Gastroesophageal sphincter (tissue), 3 donors: ENCODE data around the gene USF1.

Experiments
- CTCF ChIP-seq, 4 experiments: fragments of 200-600 bp in 2 of 4; fragments of 450-650 bp in 2 of 4; sonication (generic) in 1 of 4; IDR thresholded peaks; one replicate each; pipeline ENCODE4 v1.5.1; 2017 to 2019; ENCODE audit warnings: antibody characterized with exemption in 4 of 4, mild to moderate bottlenecking in 2 of 4, moderate library complexity in 2 of 4
- EP300 ChIP-seq: sonication (generic); formaldehyde crosslinking; IDR thresholded peaks from one replicate; pipeline ENCODE4 v1.6.1; 2017; ENCODE audit warnings: antibody characterized with exemption, mild to moderate bottlenecking
- POLR2A ChIP-seq, 2 donors: fragments of 450-650 bp; IDR thresholded peaks; one replicate each; pipeline ENCODE4 v1.6.1; 2017; ENCODE audit warnings: antibody characterized with exemption in 2 of 2, mild to moderate bottlenecking in 2 of 2, moderate library complexity in 1 of 2
- POLR2AphosphoS5 ChIP-seq: sonication (generic); formaldehyde crosslinking; IDR thresholded peaks from one replicate; pipeline ENCODE4 v1.6.1; 2017; ENCODE audit warnings: antibody characterized with exemption

DNA sequence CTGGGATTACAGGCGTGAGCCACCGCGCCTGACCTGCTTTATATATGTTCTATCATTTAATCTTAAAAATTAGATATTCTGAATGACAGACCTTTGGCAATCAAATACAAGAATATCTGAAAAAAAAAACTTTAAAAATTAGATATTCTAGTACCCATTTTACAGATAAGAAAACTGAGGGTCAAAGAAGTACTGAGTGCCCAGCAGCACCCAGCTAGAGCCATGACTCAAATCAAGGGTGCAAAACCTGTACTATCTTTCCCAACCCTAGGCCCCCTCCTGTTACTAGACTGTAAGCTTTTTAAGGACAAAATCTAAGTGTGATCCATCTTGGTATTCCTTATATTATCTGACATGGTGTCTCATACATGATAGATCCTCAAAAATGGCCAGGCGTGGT is 15.6 kb upstream of the USF1 start:
- TF ChIP-seq CTCF (IDR thresholded peaks at IDR 0.05) (no peak), EP300 (no peak), POLR2A (IDR thresholded peaks at IDR 0.05) (no peak), POLR2AphosphoS5 (no peak)
